GM19238 (cell line): ENCODE data around the gene FNDC3A.
"Not testable (repeated sequence)": the region's sequence is repeated elsewhere in the genome, so short reads cannot be mapped to it uniquely, and the experiment has no call there.

ENCODE experiments used
- DNase-seq: peaks from one replicate; pipeline ENCODE4 v3.0.0; 2011; ENCODE audit warnings: low spot score; ENCODE audit not compliant: insufficient read length

The FNDC3A gene

GRCh38 chr13:48975101-48975855 is 434 bp upstream of the FNDC3A start:
- DNase-seq: peak; percentile 33

GRCh38 chr13:48976576-48977285 is 1.0 kb downstream of the FNDC3A start:
- DNase-seq: no peak

GRCh38 chr13:48977286-48977625 is 1.5 kb downstream of the FNDC3A start:
- no peak for DNase-seq

- no peak for DNase-seq
Measured at GRCh38 chr13:48977973-48978372, 2.3 kb downstream of the FNDC3A start.

- DNase-seq: no peak
Measured at GRCh38 chr13:48978942-48979601, 3.4 kb downstream of the FNDC3A start.

- no peak for DNase-seq
Measured at GRCh38 chr13:48979892-48980291, 4.2 kb downstream of the FNDC3A start.

GRCh38 chr13:48983331-48983730 is 7.6 kb downstream of the FNDC3A start:
- DNase-seq: no peak

- no peak for DNase-seq
Measured at GRCh38 chr13:48985756-48986155, 10.0 kb downstream of the FNDC3A start.

GRCh38 chr13:48990900-48991299 is 15.2 kb downstream of the FNDC3A start:
- no peak for DNase-seq

GRCh38 chr13:48993150-48993549 is 17.4 kb downstream of the FNDC3A start:
- DNase-seq: no peak

GRCh38 chr13:48994706-48995105 is 19.0 kb downstream of the FNDC3A start:
- no peak for DNase-seq

- DNase-seq: no peak
Measured at GRCh38 chr13:48998641-48999292, 23.1 kb downstream of the FNDC3A start.

- DNase-seq: no peak
Measured at GRCh38 chr13:49000247-49000646, 24.5 kb downstream of the FNDC3A start.

GRCh38 chr13:49018986-49019635 is 43.4 kb downstream of the FNDC3A start:
- not testable (repeated sequence) for DNase-seq

GRCh38 chr13:49020328-49020727 is 44.6 kb downstream of the FNDC3A start:
- DNase-seq: no peak

- no peak for DNase-seq
Measured at GRCh38 chr13:49020940-49021553, 45.3 kb downstream of the FNDC3A start.

- DNase-seq: no peak
Measured at GRCh38 chr13:49021953-49022352, 46.2 kb downstream of the FNDC3A start.

- DNase-seq: no peak
Measured at GRCh38 chr13:49022472-49023144, 46.9 kb downstream of the FNDC3A start.

- DNase-seq: no peak
Measured at GRCh38 chr13:49023431-49023830, 47.7 kb downstream of the FNDC3A start.

GRCh38 chr13:49026851-49027250 is 51.1 kb downstream of the FNDC3A start:
- DNase-seq: no peak
